D721Med (cell line): ENCODE data around the gene SPTSSA.
A peak's percentile ranks its signal among the peaks of the same experiment; 100 is the strongest.

Experiments used
- DNase-seq: peaks from one replicate; pipeline ENCODE4 v3.0.0; 2011; ENCODE audit warnings: low spot score; ENCODE audit not compliant: insufficient read length
- FAIRE-seq: peaks from 2 replicates; lab custom pipeline; 2011; peaks lifted over from hg19 to GRCh38; lab: Jason Lieb, UNC
- TF ChIP-seq, protein P1 (sequence below): IDR thresholded peaks from 2 replicates; pipeline ENCODE4 v1.5.1; 2012; ENCODE audit warnings: mild to moderate bottlenecking, control low read depth; ENCODE audit not compliant: insufficient read depth; ENCODE audit errors: missing control alignments

Gene SPTSSA

DNA sequence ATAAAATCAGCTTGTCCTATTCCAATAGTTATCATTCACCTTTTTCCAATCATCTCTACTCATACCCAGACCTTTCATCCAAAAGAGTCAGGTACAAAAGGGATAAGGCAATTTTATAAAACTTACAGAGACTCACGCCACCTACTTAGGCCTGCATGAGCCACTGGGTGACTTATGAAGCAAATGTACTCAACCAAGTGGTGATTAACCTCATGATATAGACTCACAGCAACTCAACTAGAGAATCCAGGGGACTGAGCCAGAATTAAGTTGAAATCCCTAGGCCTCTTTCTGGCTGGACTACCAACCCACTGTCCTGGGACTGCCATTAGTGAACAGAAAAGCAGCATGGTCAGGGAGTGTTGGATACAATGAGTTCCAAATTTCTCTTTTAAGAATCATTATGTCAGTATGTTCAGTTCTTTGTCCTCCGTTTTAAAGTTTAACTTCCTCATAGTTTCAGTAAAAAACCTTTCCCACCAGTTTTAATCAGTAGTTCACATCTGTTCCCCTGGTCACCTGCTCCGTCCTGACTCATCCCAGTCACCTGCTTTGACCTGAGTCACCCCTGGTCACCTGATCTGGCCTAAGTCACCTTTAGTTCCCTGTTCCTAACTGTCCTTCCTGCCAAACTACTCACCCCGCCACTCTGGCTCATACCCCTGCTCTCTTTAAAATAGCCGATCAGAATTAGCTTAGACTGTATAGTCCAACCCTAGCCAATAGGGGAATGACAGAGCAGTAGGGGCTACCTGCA, 36.8 kb downstream of the SPTSSA start:
- FAIRE-seq: no peak
- TF ChIP-seq, protein P1, sequence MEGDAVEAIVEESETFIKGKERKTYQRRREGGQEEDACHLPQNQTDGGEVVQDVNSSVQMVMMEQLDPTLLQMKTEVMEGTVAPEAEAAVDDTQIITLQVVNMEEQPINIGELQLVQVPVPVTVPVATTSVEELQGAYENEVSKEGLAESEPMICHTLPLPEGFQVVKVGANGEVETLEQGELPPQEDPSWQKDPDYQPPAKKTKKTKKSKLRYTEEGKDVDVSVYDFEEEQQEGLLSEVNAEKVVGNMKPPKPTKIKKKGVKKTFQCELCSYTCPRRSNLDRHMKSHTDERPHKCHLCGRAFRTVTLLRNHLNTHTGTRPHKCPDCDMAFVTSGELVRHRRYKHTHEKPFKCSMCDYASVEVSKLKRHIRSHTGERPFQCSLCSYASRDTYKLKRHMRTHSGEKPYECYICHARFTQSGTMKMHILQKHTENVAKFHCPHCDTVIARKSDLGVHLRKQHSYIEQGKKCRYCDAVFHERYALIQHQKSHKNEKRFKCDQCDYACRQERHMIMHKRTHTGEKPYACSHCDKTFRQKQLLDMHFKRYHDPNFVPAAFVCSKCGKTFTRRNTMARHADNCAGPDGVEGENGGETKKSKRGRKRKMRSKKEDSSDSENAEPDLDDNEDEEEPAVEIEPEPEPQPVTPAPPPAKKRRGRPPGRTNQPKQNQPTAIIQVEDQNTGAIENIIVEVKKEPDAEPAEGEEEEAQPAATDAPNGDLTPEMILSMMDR: no peak
- no peak for DNase-seq

DNA sequence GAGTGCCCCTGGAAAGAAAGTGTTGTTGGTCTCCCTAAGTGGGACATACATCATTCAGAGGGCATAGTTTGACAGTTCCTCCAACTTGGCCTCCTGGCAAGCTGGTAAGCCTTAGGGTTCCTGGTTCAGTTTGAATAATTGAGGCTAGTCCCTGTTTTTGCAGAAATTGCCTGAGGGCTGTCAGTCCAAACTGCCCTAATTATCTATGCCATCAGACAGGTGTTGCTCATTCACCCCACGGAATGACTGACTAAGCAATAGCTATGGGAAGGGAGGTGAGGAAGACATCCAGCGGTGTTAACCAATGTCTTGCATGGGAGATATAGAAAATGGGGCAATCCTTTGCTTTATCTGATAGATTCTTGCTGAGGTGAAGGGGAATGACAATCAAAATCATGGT, 37.6 kb downstream of the SPTSSA start:
- DNase-seq (no peak), FAIRE-seq (no peak)
- TF ChIP-seq, protein P1: no peak

DNA sequence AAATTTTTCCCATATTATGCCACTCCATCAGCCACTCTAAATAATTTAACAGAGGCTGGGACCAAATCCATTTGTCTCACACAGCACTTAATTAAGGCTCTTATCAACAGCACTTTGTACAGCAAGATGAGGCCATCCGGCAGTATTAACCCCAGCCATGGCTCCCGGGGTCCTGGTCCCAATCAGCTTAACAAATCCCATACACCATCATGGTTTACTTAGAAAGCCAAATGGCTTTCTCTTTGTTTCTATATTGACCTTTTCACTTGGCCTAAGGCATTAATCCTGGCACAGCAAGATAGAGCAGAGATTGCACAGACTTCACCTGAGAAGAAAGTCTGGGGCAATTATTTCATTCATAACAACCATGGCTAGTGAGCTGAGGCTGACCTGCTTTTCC, 38.6 kb downstream of the SPTSSA start:
- TF ChIP-seq, protein P1: no peak
- DNase-seq (peak; percentile 29), FAIRE-seq (no peak)

DNA sequence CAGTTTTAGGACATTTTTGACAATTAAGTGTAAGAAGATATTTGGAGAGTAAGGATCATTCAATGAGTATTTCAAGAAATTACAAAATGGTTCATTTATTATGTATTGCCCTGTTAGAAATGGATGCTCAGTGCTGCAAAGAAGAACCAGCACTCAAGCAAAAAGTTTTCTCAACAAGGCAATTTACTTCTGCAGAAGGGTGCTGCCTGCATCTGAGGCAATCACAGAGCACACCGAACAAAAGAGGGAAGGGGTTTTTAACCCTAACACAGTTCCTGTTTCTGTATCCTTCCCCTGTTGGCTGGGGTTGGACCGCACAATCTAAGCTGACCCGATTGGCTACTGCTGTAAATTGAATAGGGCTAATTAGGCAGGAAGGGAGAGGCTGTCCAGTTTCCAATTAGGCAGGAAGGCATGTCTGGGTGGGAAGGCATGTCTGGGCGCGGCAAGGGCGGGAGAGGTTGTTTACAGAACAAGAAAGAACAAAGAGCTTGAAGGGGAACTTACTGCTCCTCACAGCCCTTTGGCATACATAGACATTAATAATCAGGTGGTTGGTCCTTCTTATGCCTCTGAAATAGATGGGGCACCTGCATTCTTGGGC, 41.4 kb downstream of the SPTSSA start:
- DNase-seq: no peak
- TF ChIP-seq, protein P1: no peak
- FAIRE-seq: no peak

DNA sequence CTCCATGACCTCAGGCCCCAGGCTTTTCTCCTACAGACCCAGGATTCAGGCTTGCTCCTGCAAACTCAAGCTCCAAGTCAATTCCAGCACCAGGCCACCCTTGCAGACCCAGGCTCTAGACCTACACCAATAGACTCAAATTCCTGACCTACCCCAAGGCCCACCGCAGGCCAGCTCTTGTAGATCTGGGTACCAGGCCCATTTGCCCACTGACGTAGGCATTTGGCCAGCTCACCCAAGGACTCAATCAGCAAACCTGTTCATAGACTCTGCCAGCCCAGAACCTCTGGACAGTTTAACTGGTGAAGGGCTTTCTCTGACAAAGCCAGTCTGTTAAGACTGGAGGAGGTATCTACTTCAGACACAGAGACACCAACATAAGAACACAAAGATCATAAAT, 52.3 kb downstream of the SPTSSA start:
- FAIRE-seq (no peak), DNase-seq (no peak)
- TF ChIP-seq, protein P1: no peak

DNA sequence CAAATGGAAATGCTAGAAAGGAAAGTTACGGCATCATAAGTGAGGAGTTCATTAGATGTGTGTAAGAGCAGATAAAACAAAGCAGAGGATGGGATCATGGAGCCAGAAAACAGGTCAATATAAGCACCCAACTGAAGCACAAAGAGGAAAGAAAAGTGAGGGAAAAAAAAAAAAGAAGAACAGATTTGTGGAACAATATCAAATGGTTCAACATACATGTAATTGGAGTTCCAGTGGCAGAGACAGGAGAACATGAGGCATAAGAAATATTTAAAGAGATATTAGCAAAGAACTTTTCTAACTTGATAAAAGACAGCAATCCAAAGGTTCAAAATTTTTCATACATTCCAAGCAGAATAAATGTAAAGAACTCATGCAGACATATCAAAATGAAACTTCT, 54.1 kb downstream of the SPTSSA start:
- TF ChIP-seq, protein P1: no peak
- no peak for FAIRE-seq
- no peak for DNase-seq

DNA sequence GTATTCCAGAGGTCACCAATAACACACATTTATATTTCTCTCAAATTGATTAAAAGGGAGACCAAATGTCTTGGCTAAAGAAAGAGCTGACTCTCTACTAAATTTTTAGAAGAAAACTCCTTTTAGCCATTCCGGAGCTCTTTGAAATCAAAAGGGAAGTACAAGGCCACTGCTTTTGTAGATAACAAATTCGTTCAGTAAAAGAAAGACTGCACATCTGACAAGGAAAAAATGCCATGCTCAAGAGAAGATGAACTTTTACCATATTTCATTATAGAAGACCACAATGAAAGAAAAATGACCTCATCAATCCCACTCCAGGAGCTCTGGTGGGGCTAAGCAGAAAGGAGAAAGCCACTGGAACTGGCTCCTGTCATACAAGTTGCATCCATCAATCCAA, 57.6 kb downstream of the SPTSSA start:
- no peak for DNase-seq
- no peak for FAIRE-seq
- TF ChIP-seq, protein P1: no peak
